GM23338 (cell line): ENCODE results near the gene CAP1. TPM values are rescaled to one million over a fixed set of nuclear protein-coding genes. Genes with fewer than 3 reads are reported as not detected.

Source experiments
- ATAC-seq: fragments of 200-7000 bp; cut with Tn5 transposase; 3 replicates; pipeline ENCODE4 v1.9.1; 2020
- DNase-seq: peaks from one replicate; pipeline ENCODE4 v3.0.0-alpha.2; 2015; ENCODE audit warnings: low spot score
- H2AFZ ChIP-seq: fragments of 200-600 bp; sonication (generic); 2 replicates; pipeline ENCODE4 v1.8.0; 2016; ENCODE audit warnings: antibody characterized with exemption, mild to moderate bottlenecking, moderate library complexity
- H3F3A ChIP-seq: fragments of 200-600 bp; sonication (generic); replicated peaks from 2 replicates; pipeline ENCODE4 v1.8.0; 2017; ENCODE audit warnings: antibody characterized with exemption, mixed run types, low read depth
- H3K27ac ChIP-seq: fragments of 200-600 bp; sonication (generic); 2 replicates; pipeline ENCODE4 v1.6.1; 2016; ENCODE audit warnings: low read depth
- H3K27me3 ChIP-seq: fragments of 200-600 bp; sonication (generic); 2 replicates; pipeline ENCODE4 v1.8.0; 2016; ENCODE audit warnings: mild to moderate bottlenecking, mixed run types, moderate library complexity; ENCODE audit not compliant: insufficient read depth
- H3K36me3 ChIP-seq: fragments of 200-600 bp; sonication (generic); 2 replicates; pipeline ENCODE4 v1.8.0; 2016; ENCODE audit warnings: mild to moderate bottlenecking; ENCODE audit not compliant: insufficient read depth
- H3K4me1 ChIP-seq: fragments of 200-600 bp; sonication (generic); 2 replicates; pipeline ENCODE4 v1.8.0; 2016; ENCODE audit warnings: mild to moderate bottlenecking, moderate library complexity; ENCODE audit not compliant: insufficient read depth
- H3K4me2 ChIP-seq: fragments of 200-600 bp; sonication (generic); 2 replicates; pipeline ENCODE4 v1.7.1; 2017; ENCODE audit warnings: mixed run types
- H3K4me3 ChIP-seq: fragments of 200-600 bp; sonication (generic); 2 replicates; pipeline ENCODE4 v1.6.1; 2016; ENCODE audit warnings: mixed run types
- H3K79me2 ChIP-seq: fragments of 200-600 bp; sonication (generic); replicated peaks from 2 replicates; pipeline ENCODE4 v1.8.0; 2017; ENCODE audit warnings: mild to moderate bottlenecking; ENCODE audit not compliant: insufficient read depth
- H3K9me2 ChIP-seq: fragments of 200-600 bp; sonication (generic); 2 replicates; pipeline ENCODE4 v1.8.0; 2017; ENCODE audit not compliant: insufficient read depth
- H4K20me1 ChIP-seq: fragments of 200-600 bp; sonication (generic); replicated peaks from 2 replicates; pipeline ENCODE4 v1.8.0; 2017; ENCODE audit warnings: mild to moderate bottlenecking; ENCODE audit not compliant: insufficient read depth
- H3K27ac Mint-ChIP-seq: 2 replicates; pipeline ENCODE4 v1.8.0; 2020; ENCODE audit warnings: inconsistent platforms, mild to moderate bottlenecking, moderate library complexity, mixed read lengths
- H3K27me3 Mint-ChIP-seq: 3 replicates; pipeline ENCODE4 v1.8.0; 2022; ENCODE audit warnings: low read depth, mild to moderate bottlenecking, moderate library complexity, mixed read lengths, inconsistent platforms; ENCODE audit not compliant: insufficient read depth, poor library complexity
- H3K36me3 Mint-ChIP-seq: 3 replicates; pipeline ENCODE4 v1.8.0; 2021; ENCODE audit warnings: low read depth, mild to moderate bottlenecking, inconsistent platforms, moderate library complexity, mixed read lengths
- H3K4me1 Mint-ChIP-seq: 3 replicates; pipeline ENCODE4 v1.8.0; 2020; ENCODE audit warnings: mild to moderate bottlenecking, inconsistent platforms, mixed read lengths
- H3K4me3 Mint-ChIP-seq: 3 replicates; pipeline ENCODE4 v1.8.0; 2021; ENCODE audit warnings: moderate library complexity, mild to moderate bottlenecking, inconsistent platforms, mixed read lengths
- H3K9me3 Mint-ChIP-seq: 3 replicates; pipeline ENCODE4 v1.8.0; 2020; ENCODE audit warnings: moderate library complexity, mild to moderate bottlenecking, inconsistent platforms, mixed read lengths
- CREB1 ChIP-seq: fragments of 250-450 bp; sonication (Bioruptor Pico); IDR thresholded peaks from 2 replicates; pipeline ENCODE4 v1.5.0; 2020; ENCODE audit warnings: low read depth, mild to moderate bottlenecking, moderate library complexity
- EZH2 ChIP-seq: fragments of 200-600 bp; sonication (generic); IDR thresholded peaks from one replicate; pipeline ENCODE4 v1.8.0; 2017; ENCODE audit warnings: antibody characterized with exemption, mild to moderate bottlenecking, low read depth; ENCODE audit not compliant: unreplicated experiment
- EZH2phosphoT487 ChIP-seq: fragments of 200-600 bp; sonication (generic); IDR thresholded peaks from one replicate; pipeline ENCODE4 v1.8.1; 2018; ENCODE audit warnings: antibody characterized with exemption; ENCODE audit not compliant: unreplicated experiment
- POLR2AphosphoS5 ChIP-seq: IDR thresholded peaks from 2 replicates; pipeline ENCODE4 v1.6.1; 2016; ENCODE audit warnings: antibody characterized with exemption, low read depth
- ZNF114 ChIP-seq: fragments of 250-450 bp; sonication (Bioruptor Pico); IDR thresholded peaks from 2 replicates; pipeline ENCODE4 v1.5.0; 2020; ENCODE audit warnings: mild to moderate bottlenecking, moderate library complexity
- polyA plus RNA-seq: library from polyadenylated mRNA; unstranded; fragments of >200 nt; fragmentation: Nextera tagmentation; extraction: Ambion mirVana; gene quantifications from 2 replicates; pipeline ENCODE4 v1.2.1, GENCODE V29; 2016
- total RNA-seq: library from RNA; depleted of rRNA; stranded (reverse); fragments of >200 nt; shearing (Covaris generic); gene quantifications from 2 replicates; pipeline ENCODE4 v1.2.3, GENCODE V29; 2014
- TF ChIP-seq, protein P1 (sequence below), 2 experiments: fragments of 200-600 bp in 1 of 2; sonication (generic) in 1 of 2; conservative IDR thresholded peaks; 2 replicates each; pipeline versions ENCODE4 v1.5.1 to v1.6.1; 2016 to 2017; ENCODE audit warnings: antibody characterized with exemption in 2 of 2, low read depth in 2 of 2, mild to moderate bottlenecking in 2 of 2, moderate library complexity in 1 of 2
- TF ChIP-seq, protein P2 (sequence below): IDR thresholded peaks from one replicate; pipeline ENCODE4 v1.6.1; 2018; ENCODE audit warnings: antibody characterized with exemption; ENCODE audit not compliant: unreplicated experiment

CAP1 gene
- total and polyA plus RNA-seq, 2 experiments from 2014 or later = 133 to 254 TPM

DNA sequence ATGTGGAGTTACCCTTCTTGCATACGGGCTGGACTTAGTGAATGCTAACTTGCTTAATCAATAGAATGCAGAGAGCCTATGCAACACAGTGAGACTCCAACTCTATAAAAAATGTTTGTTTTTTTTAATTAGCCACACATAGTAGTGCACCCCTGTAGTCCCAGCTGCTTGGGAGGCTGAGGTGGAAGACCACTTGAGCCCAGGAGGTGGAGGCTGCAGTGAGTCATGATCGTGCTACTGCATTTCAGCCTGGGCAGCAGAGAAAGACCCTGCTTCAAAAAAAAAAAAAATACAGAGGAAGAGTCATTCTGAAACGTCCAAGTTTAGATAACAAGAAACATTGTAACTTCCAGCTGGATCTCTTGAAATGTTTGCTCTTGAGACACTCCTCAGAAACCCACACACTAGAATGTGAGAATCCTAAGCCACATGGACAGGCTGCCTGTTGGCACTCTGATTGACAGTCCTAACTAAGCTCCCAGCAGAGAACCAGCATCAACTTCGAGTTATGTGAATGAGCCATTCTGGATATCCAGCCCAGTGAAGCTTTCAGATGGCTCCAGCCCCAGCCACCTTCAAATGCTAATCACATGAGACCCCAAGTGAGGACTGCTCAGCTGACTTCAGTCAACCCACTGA is 20.0 kb upstream of the CAP1 start:
- no peak overlapping the region for H3K4me3 Mint-ChIP-seq
- H4K20me1 ChIP-seq = no peaks in the 10 kb centered on the region
- H3K27ac Mint-ChIP-seq = no peak overlapping the region
- no peaks in the 10 kb centered on the region for H3K4me1 Mint-ChIP-seq
- no peak overlapping the region for H3K4me2 ChIP-seq
- H3K27me3 Mint-ChIP-seq = no peaks in the 10 kb centered on the region
- peaks cover 16% of the 10 kb centered on the region for H3K9me3 Mint-ChIP-seq
- H3K27me3 ChIP-seq = no peaks in the 10 kb centered on the region
- H3K36me3 Mint-ChIP-seq = no peaks in the 10 kb centered on the region; the same call in 2 of the 3 replicates
- no peaks in the 10 kb centered on the region for H3F3A ChIP-seq
- ATAC-seq (no peak), DNase-seq (no peak)
- peaks cover 3% of the 10 kb centered on the region; the same call in 1 of the 2 replicates for H3K36me3 ChIP-seq
- no peaks in the 10 kb centered on the region for H3K4me1 ChIP-seq
- no peaks in the 10 kb centered on the region for H3K79me2 ChIP-seq
- H3K27ac ChIP-seq = no peak overlapping the region
- H3K4me3 ChIP-seq = no peak overlapping the region
- TF ChIP-seq POLR2AphosphoS5 = no peak
- TF ChIP-seq, protein P1, sequence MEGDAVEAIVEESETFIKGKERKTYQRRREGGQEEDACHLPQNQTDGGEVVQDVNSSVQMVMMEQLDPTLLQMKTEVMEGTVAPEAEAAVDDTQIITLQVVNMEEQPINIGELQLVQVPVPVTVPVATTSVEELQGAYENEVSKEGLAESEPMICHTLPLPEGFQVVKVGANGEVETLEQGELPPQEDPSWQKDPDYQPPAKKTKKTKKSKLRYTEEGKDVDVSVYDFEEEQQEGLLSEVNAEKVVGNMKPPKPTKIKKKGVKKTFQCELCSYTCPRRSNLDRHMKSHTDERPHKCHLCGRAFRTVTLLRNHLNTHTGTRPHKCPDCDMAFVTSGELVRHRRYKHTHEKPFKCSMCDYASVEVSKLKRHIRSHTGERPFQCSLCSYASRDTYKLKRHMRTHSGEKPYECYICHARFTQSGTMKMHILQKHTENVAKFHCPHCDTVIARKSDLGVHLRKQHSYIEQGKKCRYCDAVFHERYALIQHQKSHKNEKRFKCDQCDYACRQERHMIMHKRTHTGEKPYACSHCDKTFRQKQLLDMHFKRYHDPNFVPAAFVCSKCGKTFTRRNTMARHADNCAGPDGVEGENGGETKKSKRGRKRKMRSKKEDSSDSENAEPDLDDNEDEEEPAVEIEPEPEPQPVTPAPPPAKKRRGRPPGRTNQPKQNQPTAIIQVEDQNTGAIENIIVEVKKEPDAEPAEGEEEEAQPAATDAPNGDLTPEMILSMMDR (conservative IDR thresholded peaks at IDR 0.05; ENCODE audit: low read depth in 2 of 2) = no peak
- no peak overlapping the region for H2AFZ ChIP-seq
- no peaks in the 10 kb centered on the region for H3K9me2 ChIP-seq

DNA sequence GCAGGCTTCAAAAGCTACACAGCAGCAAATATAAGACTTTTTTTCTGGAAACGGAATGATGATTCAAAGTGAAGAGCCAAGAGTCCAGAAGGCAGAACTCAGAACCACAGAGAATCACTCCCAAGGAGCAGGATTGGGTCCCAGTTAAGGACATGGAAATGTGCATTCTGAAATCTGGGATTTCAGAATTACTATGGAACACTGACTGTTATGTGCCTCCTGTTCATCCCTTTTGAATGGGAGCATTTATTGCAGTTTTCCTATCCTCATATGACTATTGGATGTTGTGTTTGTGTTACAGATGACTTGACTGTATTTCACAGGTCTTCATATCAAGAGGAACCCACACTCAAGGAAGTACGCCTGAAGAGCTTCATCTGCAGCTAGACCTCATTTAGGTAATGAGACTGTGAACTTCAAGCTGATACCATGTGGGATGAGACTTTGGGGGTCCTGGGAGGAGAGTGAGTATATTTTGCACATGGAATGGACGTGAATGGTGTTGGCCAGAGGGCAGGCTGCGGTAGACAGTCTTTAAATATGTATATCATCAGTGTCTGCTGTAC is 17.1 kb upstream of the CAP1 start:
- Histone ChIP-seq H3F3A (no peaks in the 10 kb centered on the region), H3K36me3 (peaks cover 3% of the 10 kb centered on the region; the same call in 1 of the 2 replicates), H4K20me1 (no peaks in the 10 kb centered on the region), H3K27ac (no peak overlapping the region), H3K79me2 (no peaks in the 10 kb centered on the region), H3K4me2 (no peak overlapping the region), H3K9me2 (no peaks in the 10 kb centered on the region), H3K4me3 (no peak overlapping the region), H3K4me1 (no peaks in the 10 kb centered on the region), H2AFZ (no peak overlapping the region), H3K27me3 (no peaks in the 10 kb centered on the region)
- Mint-ChIP-seq H3K9me3 (peaks cover 16% of the 10 kb centered on the region), H3K4me1 (no peaks in the 10 kb centered on the region), H3K27ac (no peak overlapping the region), H3K27me3 (no peaks in the 10 kb centered on the region), H3K36me3 (no peaks in the 10 kb centered on the region; the same call in 2 of the 3 replicates), H3K4me3 (no peak overlapping the region)
- ATAC-seq (no peak), DNase-seq (no peak)
- TF ChIP-seq, protein P1 (conservative IDR thresholded peaks at IDR 0.05; ENCODE audit: low read depth in 2 of 2) = no peak
- TF ChIP-seq, protein P2, sequence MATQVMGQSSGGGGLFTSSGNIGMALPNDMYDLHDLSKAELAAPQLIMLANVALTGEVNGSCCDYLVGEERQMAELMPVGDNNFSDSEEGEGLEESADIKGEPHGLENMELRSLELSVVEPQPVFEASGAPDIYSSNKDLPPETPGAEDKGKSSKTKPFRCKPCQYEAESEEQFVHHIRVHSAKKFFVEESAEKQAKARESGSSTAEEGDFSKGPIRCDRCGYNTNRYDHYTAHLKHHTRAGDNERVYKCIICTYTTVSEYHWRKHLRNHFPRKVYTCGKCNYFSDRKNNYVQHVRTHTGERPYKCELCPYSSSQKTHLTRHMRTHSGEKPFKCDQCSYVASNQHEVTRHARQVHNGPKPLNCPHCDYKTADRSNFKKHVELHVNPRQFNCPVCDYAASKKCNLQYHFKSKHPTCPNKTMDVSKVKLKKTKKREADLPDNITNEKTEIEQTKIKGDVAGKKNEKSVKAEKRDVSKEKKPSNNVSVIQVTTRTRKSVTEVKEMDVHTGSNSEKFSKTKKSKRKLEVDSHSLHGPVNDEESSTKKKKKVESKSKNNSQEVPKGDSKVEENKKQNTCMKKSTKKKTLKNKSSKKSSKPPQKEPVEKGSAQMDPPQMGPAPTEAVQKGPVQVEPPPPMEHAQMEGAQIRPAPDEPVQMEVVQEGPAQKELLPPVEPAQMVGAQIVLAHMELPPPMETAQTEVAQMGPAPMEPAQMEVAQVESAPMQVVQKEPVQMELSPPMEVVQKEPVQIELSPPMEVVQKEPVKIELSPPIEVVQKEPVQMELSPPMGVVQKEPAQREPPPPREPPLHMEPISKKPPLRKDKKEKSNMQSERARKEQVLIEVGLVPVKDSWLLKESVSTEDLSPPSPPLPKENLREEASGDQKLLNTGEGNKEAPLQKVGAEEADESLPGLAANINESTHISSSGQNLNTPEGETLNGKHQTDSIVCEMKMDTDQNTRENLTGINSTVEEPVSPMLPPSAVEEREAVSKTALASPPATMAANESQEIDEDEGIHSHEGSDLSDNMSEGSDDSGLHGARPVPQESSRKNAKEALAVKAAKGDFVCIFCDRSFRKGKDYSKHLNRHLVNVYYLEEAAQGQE = no peak
- TF ChIP-seq ZNF114 = no peak
- TF ChIP-seq EZH2 = no peak
- no peak for TF ChIP-seq EZH2phosphoT487
- no peak for TF ChIP-seq CREB1 (CRISPR knock-in tag)
- no peak for TF ChIP-seq POLR2AphosphoS5
